ENCODE data around the gene AASDHPPT.
A peak's percentile ranks its signal among the peaks of the same experiment; 100 is the strongest.
"Not testable (repeated sequence)": the region's sequence is repeated elsewhere in the genome, so short reads cannot be mapped to it uniquely, and the experiment has no call there.

The AASDHPPT gene

GRCh38 chr11:106077609-106078455 is at the start of gene AASDHPPT:
AASDHPPT (plus strand) TSS chr11:106077662; CDS start chr11:106077711, 49 bp downstream.
- no peak for DNase-seq (ENCODE audit: low read depth)

- DNase-seq (ENCODE audit: low read depth), result no peak
Observed at GRCh38 chr11:106030609-106031008, 46.9 kb upstream of the AASDHPPT start.

GRCh38 chr11:106031202-106031810 is 46.2 kb upstream of the AASDHPPT start:
- DNase-seq (ENCODE audit: low read depth), result no peak

- no peak for DNase-seq (ENCODE audit: low read depth)
Observed at GRCh38 chr11:106031936-106032335, 45.5 kb upstream of the AASDHPPT start.

- DNase-seq (ENCODE audit: low read depth), result no peak
Observed at GRCh38 chr11:106032861-106033260, 44.6 kb upstream of the AASDHPPT start.

- DNase-seq (ENCODE audit: low read depth), result no peak
Observed at GRCh38 chr11:106043540-106043939, 33.9 kb upstream of the AASDHPPT start.

- no peak for DNase-seq (ENCODE audit: low read depth)
Observed at GRCh38 chr11:106047631-106048030, 29.8 kb upstream of the AASDHPPT start.

GRCh38 chr11:106049727-106050476 is 27.6 kb upstream of the AASDHPPT start:
- no peak for DNase-seq (ENCODE audit: low read depth)

- DNase-seq (ENCODE audit: low read depth), result no peak
Observed at GRCh38 chr11:106051103-106051502, 26.4 kb upstream of the AASDHPPT start.

- not testable (repeated sequence) for DNase-seq (ENCODE audit: low read depth)
Observed at GRCh38 chr11:106058377-106058776, 19.1 kb upstream of the AASDHPPT start.

GRCh38 chr11:106059617-106060016 is 17.8 kb upstream of the AASDHPPT start:
- no peak for DNase-seq (ENCODE audit: low read depth)

- DNase-seq (ENCODE audit: low read depth), result no peak
Observed at GRCh38 chr11:106061249-106061784, 16.1 kb upstream of the AASDHPPT start.

GRCh38 chr11:106061954-106062949 is 15.2 kb upstream of the AASDHPPT start:
- DNase-seq (ENCODE audit: low read depth), result no peak

GRCh38 chr11:106063009-106063408 is 14.5 kb upstream of the AASDHPPT start:
- no peak for DNase-seq (ENCODE audit: low read depth)

GRCh38 chr11:106070606-106071005 is 6.9 kb upstream of the AASDHPPT start:
- no peak for DNase-seq (ENCODE audit: low read depth)

GRCh38 chr11:106072804-106073203 is 4.7 kb upstream of the AASDHPPT start:
- DNase-seq (ENCODE audit: low read depth), result no peak

- DNase-seq (ENCODE audit: low read depth), result no peak
Observed at GRCh38 chr11:106076171-106076918, 1.1 kb upstream of the AASDHPPT start.

GRCh38 chr11:106076919-106077608 is 398 bp upstream of the AASDHPPT start, which contains the start of gene KBTBD3:
KBTBD3 (minus strand) TSS chr11:106077347; CDS start chr11:106059097, 18,250 bp downstream.
- DNase-seq (ENCODE audit: low read depth), result peak; percentile 98

- DNase-seq (ENCODE audit: low read depth), result no peak
Observed at GRCh38 chr11:106082096-106082495, 4.6 kb downstream of the AASDHPPT start.

- DNase-seq (ENCODE audit: low read depth), result no peak
Observed at GRCh38 chr11:106086135-106086534, 8.7 kb downstream of the AASDHPPT start.
